ENCODE results near the gene FITM2. TPM values are rescaled to one million over a fixed set of nuclear protein-coding genes. Genes with fewer than 3 reads are reported as not detected.
"Not testable (repeated sequence)": the region's sequence is repeated elsewhere in the genome, so short reads cannot be mapped to it uniquely, and the experiment has no call there.

Gene FITM2
- total RNA-seq, 8 experiments from 2014 or later: 3.7 to 13.5 (median 5.4) TPM

GRCh38 chr20:44324343-44324742 is 13.3 kb upstream of the FITM2 start:
- Histone ChIP-seq H3K4me3 (no peak overlapping the region), H3K27ac (no peak overlapping the region), H3K4me1 (replicated peaks in 1 of 2) (no peaks in the 10 kb centered on the region)
- in situ Hi-C loops (cut with MboI; ENCODE audit: low pct_unique_long_range_greater_than_20kb in 2 of 9, low sequenced_read_pairs in 9 of 9, unreplicated experiment in 9 of 9): loop anchor here in 3 of 9 experiments (25.0 kb wide), 1 partner anchor 112 kb away; the partner anchor contains the start of gene OSER1 (in 3 of the 3)
- ATAC-seq (replicated peaks in 6 of 8): peak in 4 of 8 experiments; percentile 17 to 98 (median 78)
- 0% methylated on average over 1 of the region's 1 CpG; no CpG with 5 or more reads in 9 of the 10 experiments for WGBS, 10 experiments

GRCh38 chr20:44319839-44320422 is 8.9 kb upstream of the FITM2 start:
- ATAC-seq (replicated peaks in 6 of 8): no peak
- Histone ChIP-seq H3K4me1 (replicated peaks in 1 of 2) (no peaks in the 10 kb centered on the region), H3K4me3 (no peak overlapping the region), H3K27ac (no peak overlapping the region)
- in situ Hi-C loops (cut with MboI; ENCODE audit: low pct_unique_long_range_greater_than_20kb in 2 of 9, low sequenced_read_pairs in 9 of 9, unreplicated experiment in 9 of 9): loop anchor here in 6 of 9 experiments (10.0 to 25.0 kb wide), 3 partner anchors 95 to 108 kb away; partner anchors contain the start of gene OSER1 (in 5 of the 6)
- 14 to 100% (median 96%) methylated on average over 1 to 2 of the region's 2 CpGs; no CpG with 5 or more reads in 1 of the 10 experiments for WGBS, 10 experiments

- Histone ChIP-seq H3K4me1 (replicated peaks in 1 of 2) (peaks cover 3 to 5% of the 10 kb centered on the region in 2 donors), H3K27ac (no peak overlapping the region), H3K4me3 (no peak overlapping the region)
- in situ Hi-C loops (cut with MboI; ENCODE audit: low pct_unique_long_range_greater_than_20kb in 2 of 9, low sequenced_read_pairs in 9 of 9, unreplicated experiment in 9 of 9): loop anchor here in 6 of 9 experiments (10.0 to 25.0 kb wide), 3 partner anchors 90 to 103 kb away; partner anchors contain the start of gene OSER1 (in 5 of the 6)
- ATAC-seq (replicated peaks in 6 of 8): no peak
Measured at GRCh38 chr20:44314870-44315269, 3.9 kb upstream of the FITM2 start.

GRCh38 chr20:44309763-44310663 is 989 bp downstream of the FITM2 start:
- Histone ChIP-seq H3K27ac (no peak overlapping the region), H3K4me3 (peak overlapping the region; percentile 58 to 88 (median 61)), H3K4me1 (replicated peaks in 1 of 2) (peaks cover 6 to 7% of the 10 kb centered on the region in 2 donors)
- ATAC-seq (replicated peaks in 6 of 8): peak; percentile 23 to 62 (median 30)
- in situ Hi-C loops (cut with MboI; ENCODE audit: low pct_unique_long_range_greater_than_20kb in 2 of 9, low sequenced_read_pairs in 9 of 9, unreplicated experiment in 9 of 9): loop anchor here in 6 of 9 experiments (10.0 to 25.0 kb wide), 3 partner anchors 85 to 98 kb away; partner anchors contain the start of gene OSER1 (in 5 of the 6)
- WGBS, 10 experiments: 6 to 71% (median 27%) methylated on average over 1 to 14 of the region's 17 CpGs; no CpG with 5 or more reads in 2 of the 10 experiments

GRCh38 chr20:44306927-44307326 is 4.1 kb downstream of the FITM2 start:
- no peak overlapping the region for H3K27ac ChIP-seq
- H3K4me1 ChIP-seq (replicated peaks in 1 of 2): peaks cover 6 to 11% of the 10 kb centered on the region in 2 donors
- ATAC-seq (replicated peaks in 6 of 8): no peak
- in situ Hi-C loops (cut with MboI; ENCODE audit: low pct_unique_long_range_greater_than_20kb in 2 of 9, low sequenced_read_pairs in 9 of 9, unreplicated experiment in 9 of 9): loop anchor here in 3 of 9 experiments (25.0 kb wide), 1 partner anchor 95 kb away; the partner anchor contains the start of gene OSER1 (in 3 of the 3)
- H3K4me3 ChIP-seq: no peak overlapping the region
- WGBS, 10 experiments: 60 to 100% (median 96%) methylated on average over 1 to 9 of the region's 9 CpGs; no CpG with 5 or more reads in 4 of the 10 experiments

GRCh38 chr20:44304383-44304782 is 6.6 kb downstream of the FITM2 start:
- Histone ChIP-seq H3K27ac (no peak overlapping the region), H3K4me1 (replicated peaks in 1 of 2) (peaks cover 0 to 3% of the 10 kb centered on the region in 2 donors), H3K4me3 (no peak overlapping the region)
- in situ Hi-C loops (cut with MboI; ENCODE audit: low pct_unique_long_range_greater_than_20kb in 2 of 9, low sequenced_read_pairs in 9 of 9, unreplicated experiment in 9 of 9): loop anchor here in 3 of 9 experiments (25.0 kb wide), 1 partner anchor 92 kb away; the partner anchor contains the start of gene OSER1 (in 3 of the 3)
- ATAC-seq (replicated peaks in 6 of 8): no peak

GRCh38 chr20:44302736-44303135 is 8.3 kb downstream of the FITM2 start:
- in situ Hi-C loops (cut with MboI; ENCODE audit: low pct_unique_long_range_greater_than_20kb in 2 of 9, low sequenced_read_pairs in 9 of 9, unreplicated experiment in 9 of 9): loop anchor here in 3 of 9 experiments (25.0 kb wide), 1 partner anchor 90 kb away; the partner anchor contains the start of gene OSER1 (in 3 of the 3)
- no peak for ATAC-seq (replicated peaks in 6 of 8)
- no peak overlapping the region for H3K4me3 ChIP-seq
- peaks cover 0 to 3% of the 10 kb centered on the region in 2 donors for H3K4me1 ChIP-seq (replicated peaks in 1 of 2)
- H3K27ac ChIP-seq: no peak overlapping the region
- 40 to 95% (median 84%) methylated on average over 1 to 6 of the region's 8 CpGs for WGBS, 10 experiments

- H3K4me3 ChIP-seq: no peak overlapping the region
- 0 to 100% (median 69%) methylated on average over 1 to 4 of the region's 5 CpGs; no CpG with 5 or more reads in 5 of the 10 experiments for WGBS, 10 experiments
- peak in 3 of 8 experiments; percentile 48 to 98 (median 50) for ATAC-seq (replicated peaks in 6 of 8)
- peaks cover 0 to 3% of the 10 kb centered on the region in 2 donors for H3K4me1 ChIP-seq (replicated peaks in 1 of 2)
- no peak overlapping the region for H3K27ac ChIP-seq
- in situ Hi-C loops (cut with MboI; ENCODE audit: low pct_unique_long_range_greater_than_20kb in 2 of 9, low sequenced_read_pairs in 9 of 9, unreplicated experiment in 9 of 9): loop anchor here in 3 of 9 experiments (25.0 kb wide), 1 partner anchor 90 kb away; the partner anchor contains the start of gene OSER1 (in 3 of the 3)
Measured at GRCh38 chr20:44302026-44302669, 8.9 kb downstream of the FITM2 start.

GRCh38 chr20:44301285-44301684 is 9.7 kb downstream of the FITM2 start:
- Histone ChIP-seq H3K4me1 (replicated peaks in 1 of 2) (peaks cover 0 to 3% of the 10 kb centered on the region in 2 donors), H3K27ac (no peak overlapping the region), H3K4me3 (no peak overlapping the region)
- no peak for ATAC-seq (replicated peaks in 6 of 8)
- in situ Hi-C loops (cut with MboI; ENCODE audit: low pct_unique_long_range_greater_than_20kb in 2 of 9, low sequenced_read_pairs in 9 of 9, unreplicated experiment in 9 of 9): loop anchor here in 3 of 9 experiments (25.0 kb wide), 1 partner anchor 89 kb away; the partner anchor contains the start of gene OSER1 (in 3 of the 3)

- H3K4me1 ChIP-seq (replicated peaks in 1 of 2); H3K27ac ChIP-seq; ATAC-seq (replicated peaks in 6 of 8); in situ Hi-C loops (cut with MboI; ENCODE audit: low pct_unique_long_range_greater_than_20kb in 2 of 9, low sequenced_read_pairs in 9 of 9, unreplicated experiment in 9 of 9); H3K4me3 ChIP-seq: not testable (repeated sequence)
- WGBS, 10 experiments: 94 to 100% methylated on average over 2 to 18 of the region's 42 CpGs; no CpG with 5 or more reads in 8 of the 10 experiments
Measured at GRCh38 chr20:44299011-44299535, 11.9 kb downstream of the FITM2 start.

GRCh38 chr20:44297721-44298120 is 13.3 kb downstream of the FITM2 start:
- in situ Hi-C loops (cut with MboI; ENCODE audit: low pct_unique_long_range_greater_than_20kb in 2 of 9, low sequenced_read_pairs in 9 of 9, unreplicated experiment in 9 of 9): no loop called here
- no peak for ATAC-seq (replicated peaks in 6 of 8)
- peaks cover 0 to 3% of the 10 kb centered on the region in 2 donors for H3K4me1 ChIP-seq (replicated peaks in 1 of 2)
- WGBS, 10 experiments: 85 to 100% (median 98%) methylated on average over 1 to 3 of the region's 4 CpGs; no CpG with 5 or more reads in 2 of the 10 experiments
- no peak overlapping the region for H3K4me3 ChIP-seq
- no peak overlapping the region for H3K27ac ChIP-seq

- H3K4me1 ChIP-seq (replicated peaks in 1 of 2): no peaks in the 10 kb centered on the region
- no peak overlapping the region for H3K27ac ChIP-seq
- 43 to 100% (median 70%) methylated on average over 1 to 4 of the region's 7 CpGs; no CpG with 5 or more reads in 3 of the 10 experiments for WGBS, 10 experiments
- in situ Hi-C loops (cut with MboI; ENCODE audit: low pct_unique_long_range_greater_than_20kb in 2 of 9, low sequenced_read_pairs in 9 of 9, unreplicated experiment in 9 of 9): no loop called here
- peak in 2 of 8 experiments; percentile 83 to 90 for ATAC-seq (replicated peaks in 6 of 8)
- no peak overlapping the region for H3K4me3 ChIP-seq
Measured at GRCh38 chr20:44296011-44296410, 15.0 kb downstream of the FITM2 start.
